ENCODE measurements around the gene CBX4.

The CBX4 gene

GRCh38 chr17:79799174-79799537 is 40.1 kb downstream of the CBX4 start:
- no peak for DNase-seq

GRCh38 chr17:79798299-79799173 is 40.7 kb downstream of the CBX4 start:
- DNase-seq: no peak

- DNase-seq: no peak
Measured at GRCh38 chr17:79797492-79798298, 41.5 kb downstream of the CBX4 start.

GRCh38 chr17:79796763-79797491 is 42.3 kb downstream of the CBX4 start, which contains the start of gene CBX8:
Gene CBX8 (minus strand): TSS chr17:79797077. CDS start chr17:79796998, 79 bp downstream.
- DNase-seq: peak; percentile 98

- no peak for DNase-seq
Measured at GRCh38 chr17:79796444-79796762, 42.8 kb downstream of the CBX4 start.

GRCh38 chr17:79795795-79796443 is 43.3 kb downstream of the CBX4 start:
- no peak for DNase-seq

- DNase-seq: no peak
Measured at GRCh38 chr17:79794659-79795511, 44.4 kb downstream of the CBX4 start.

- DNase-seq: no peak
Measured at GRCh38 chr17:79793924-79794304, 45.3 kb downstream of the CBX4 start.

GRCh38 chr17:79792984-79793923 is 46.0 kb downstream of the CBX4 start:
- no peak for DNase-seq

- no peak for DNase-seq
Measured at GRCh38 chr17:79792341-79792871, 46.8 kb downstream of the CBX4 start.

- no peak for DNase-seq
Measured at GRCh38 chr17:79791735-79792161, 47.5 kb downstream of the CBX4 start.

- no peak for DNase-seq
Measured at GRCh38 chr17:79790805-79791734, 48.2 kb downstream of the CBX4 start.

GRCh38 chr17:79789943-79790804 is 49.1 kb downstream of the CBX4 start:
- no peak for DNase-seq

GRCh38 chr17:79788989-79789942 is 50.0 kb downstream of the CBX4 start:
- no peak for DNase-seq

GRCh38 chr17:79788455-79788854 is 50.8 kb downstream of the CBX4 start:
- no peak for DNase-seq

GRCh38 chr17:79786930-79787643 is 52.2 kb downstream of the CBX4 start:
- no peak for DNase-seq

All from NCI-H1048 (cell line).